GM23248 (cell line): Measurements from ENCODE around the gene PAQR5. TPM values are rescaled to one million over a fixed set of nuclear protein-coding genes. Genes with fewer than 3 reads are reported as not detected.
"Not testable (repeated sequence)": the region's sequence is repeated elsewhere in the genome, so short reads cannot be mapped to it uniquely, and the experiment has no call there.

Experiments
- DNase-seq: peaks from one replicate; pipeline ENCODE4 v3.0.0-alpha.2; 2015
- H2AFZ ChIP-seq: fragments of 200-600 bp; sonication (generic); 2 replicates; pipeline ENCODE4 v1.6.1; 2016; ENCODE audit warnings: antibody characterized with exemption
- H3F3A ChIP-seq: fragments of 200-600 bp; sonication (generic); 2 replicates; pipeline ENCODE4 v1.6.1; 2016; ENCODE audit warnings: mild to moderate bottlenecking, antibody characterized with exemption, mixed run types; ENCODE audit not compliant: insufficient read depth
- H3K27ac ChIP-seq: fragments of 200-600 bp; sonication (generic); 2 replicates; pipeline ENCODE4 v1.5.1; 2016; ENCODE audit warnings: mild to moderate bottlenecking
- H3K27me3 ChIP-seq: fragments of 200-600 bp; sonication (generic); replicated peaks from 2 replicates; pipeline ENCODE4 v1.6.1; 2016; ENCODE audit warnings: mild to moderate bottlenecking; ENCODE audit not compliant: insufficient read depth
- H3K36me3 ChIP-seq: fragments of 200-600 bp; sonication (generic); 2 replicates; pipeline ENCODE4 v1.6.1; 2016; ENCODE audit warnings: low read depth, mild to moderate bottlenecking
- H3K4me1 ChIP-seq: fragments of 200-600 bp; sonication (generic); 2 replicates; pipeline ENCODE4 v1.6.1; 2016; ENCODE audit warnings: mild to moderate bottlenecking; ENCODE audit not compliant: insufficient read depth
- H3K4me2 ChIP-seq: fragments of 200-600 bp; sonication (generic); one replicate; pipeline ENCODE4 v1.6.1; 2016; ENCODE audit warnings: mild to moderate bottlenecking; ENCODE audit not compliant: unreplicated experiment
- H3K4me3 ChIP-seq: fragments of 200-600 bp; sonication (generic); 2 replicates; pipeline ENCODE4 v1.5.1; 2016; ENCODE audit warnings: mild to moderate bottlenecking
- H3K79me2 ChIP-seq: fragments of 200-600 bp; sonication (generic); 2 replicates; pipeline ENCODE4 v1.6.1; 2016; ENCODE audit warnings: mild to moderate bottlenecking; ENCODE audit not compliant: insufficient read depth
- H3K9ac ChIP-seq: fragments of 200-600 bp; sonication (generic); 2 replicates; pipeline ENCODE4 v1.6.1; 2016; ENCODE audit warnings: mild to moderate bottlenecking
- H3K9me2 ChIP-seq: fragments of 200-600 bp; sonication (generic); 2 replicates; pipeline ENCODE4 v1.6.1; 2016; ENCODE audit warnings: mixed run types, mild to moderate bottlenecking, moderate library complexity; ENCODE audit not compliant: insufficient read depth
- H3K9me3 ChIP-seq: fragments of 200-600 bp; sonication (generic); one replicate; pipeline ENCODE4 v1.6.1; 2017; ENCODE audit warnings: low read depth
- H4K20me1 ChIP-seq: fragments of 200-600 bp; sonication (generic); 2 replicates; pipeline ENCODE4 v1.6.0; 2016; ENCODE audit not compliant: insufficient read depth
- EZH2 ChIP-seq: fragments of 200-600 bp; sonication (generic); IDR thresholded peaks from 2 replicates; pipeline ENCODE4 v1.6.1; 2018; ENCODE audit warnings: antibody characterized with exemption, mild to moderate bottlenecking; ENCODE audit not compliant: insufficient read depth, poor library complexity, severe bottlenecking
- EZH2phosphoT487 ChIP-seq: fragments of 200-600 bp; sonication (generic); IDR thresholded peaks from 2 replicates; pipeline ENCODE4 v1.6.1; 2018; ENCODE audit warnings: antibody characterized with exemption, moderate library complexity, mild to moderate bottlenecking, low read depth; ENCODE audit not compliant: insufficient read depth
- WGBS, 2 experiments: methylation state at CpG; one replicate each; pipeline ENCODE4 v1.1.6; 2015 to 2017; ENCODE audit warnings: low lambda C conversion rate in 2 of 2, low coverage in 1 of 2; ENCODE audit errors: missing lambda C conversion rate in 2 of 2; 5-methylcytosine and 5-hydroxymethylcytosine counted together
- in situ Hi-C: fragments of 300-500 bp; cut with MboI; formaldehyde crosslinking; loops from 2 replicates; pipeline ENCODE4 v1.15.0; 2020
- polyA plus RNA-seq: library from polyadenylated mRNA; unstranded; fragments of >200 nt; fragmentation: Nextera tagmentation; extraction: Ambion mirVana; gene quantifications from 2 replicates; pipeline ENCODE4 v1.2.1, GENCODE V29; 2016
- total RNA-seq: library from RNA; depleted of rRNA; stranded (reverse); fragments of >200 nt; shearing (Covaris generic); gene quantifications from 2 replicates; pipeline ENCODE4 v1.2.3, GENCODE V29; 2014

The PAQR5 gene
- total and polyA plus RNA-seq, 2 experiments from 2014 or later = 3.8 to 5.7 TPM

DNA sequence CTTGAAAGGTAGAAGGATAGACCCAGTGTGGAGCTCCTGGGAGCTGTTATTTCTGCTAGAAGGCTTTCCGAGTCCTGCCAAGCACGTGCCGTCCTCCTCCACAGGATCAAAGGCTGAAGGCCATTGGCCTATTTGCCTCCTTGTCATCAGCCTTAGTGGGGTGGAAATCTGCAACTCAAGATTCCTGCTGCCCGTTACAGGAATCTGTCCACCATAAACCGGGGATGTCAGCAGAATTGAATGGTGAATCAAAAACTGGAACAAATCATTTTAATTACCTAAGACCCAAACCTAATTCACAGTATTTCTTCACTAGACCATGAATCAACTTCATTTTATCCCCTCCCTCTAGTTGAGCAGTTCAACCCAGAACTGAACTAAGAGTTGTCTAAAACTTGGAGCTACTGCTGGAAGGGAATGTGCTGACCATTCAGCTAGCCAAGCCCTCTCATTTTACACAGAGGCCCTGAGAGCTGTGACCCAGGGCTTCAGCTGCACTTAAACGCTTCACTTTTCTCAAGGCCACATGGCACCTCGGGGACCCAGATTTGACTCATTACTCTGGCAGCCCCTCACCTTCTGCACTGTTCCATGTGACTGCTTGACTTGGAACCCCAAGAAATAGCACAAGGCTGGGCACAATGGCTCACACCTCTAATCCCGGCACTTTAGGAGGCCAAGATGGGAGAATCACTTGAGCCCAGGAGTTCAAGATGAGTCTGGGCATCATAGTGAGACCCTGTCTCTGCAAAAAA is 78.7 kb downstream of the PAQR5 start:
- Histone ChIP-seq H3K27me3 (no peaks in the 10 kb centered on the region), H3K79me2 (no peaks in the 10 kb centered on the region), H3K4me1 (no peaks in the 10 kb centered on the region), H2AFZ (no peak overlapping the region), H3K9ac (no peak overlapping the region), H3K4me3 (no peak overlapping the region), H3K27ac (no peak overlapping the region), H3K9me2 (no peaks in the 10 kb centered on the region), H4K20me1 (no peaks in the 10 kb centered on the region), H3K9me3 (no peaks in the 10 kb centered on the region), H3K36me3 (no peaks in the 10 kb centered on the region), H3K4me2 (no peak overlapping the region), H3F3A (no peaks in the 10 kb centered on the region)
- 77 to 81% methylated on average over 8 of the region's 8 CpGs for WGBS, 2 experiments
- no peak for DNase-seq
- in situ Hi-C loops = loop anchor here (25.0 kb wide), 1 partner anchor 315 kb away; no protein-coding TSS in a partner anchor
- TF ChIP-seq EZH2phosphoT487 (no peak), EZH2 (no peak)

DNA sequence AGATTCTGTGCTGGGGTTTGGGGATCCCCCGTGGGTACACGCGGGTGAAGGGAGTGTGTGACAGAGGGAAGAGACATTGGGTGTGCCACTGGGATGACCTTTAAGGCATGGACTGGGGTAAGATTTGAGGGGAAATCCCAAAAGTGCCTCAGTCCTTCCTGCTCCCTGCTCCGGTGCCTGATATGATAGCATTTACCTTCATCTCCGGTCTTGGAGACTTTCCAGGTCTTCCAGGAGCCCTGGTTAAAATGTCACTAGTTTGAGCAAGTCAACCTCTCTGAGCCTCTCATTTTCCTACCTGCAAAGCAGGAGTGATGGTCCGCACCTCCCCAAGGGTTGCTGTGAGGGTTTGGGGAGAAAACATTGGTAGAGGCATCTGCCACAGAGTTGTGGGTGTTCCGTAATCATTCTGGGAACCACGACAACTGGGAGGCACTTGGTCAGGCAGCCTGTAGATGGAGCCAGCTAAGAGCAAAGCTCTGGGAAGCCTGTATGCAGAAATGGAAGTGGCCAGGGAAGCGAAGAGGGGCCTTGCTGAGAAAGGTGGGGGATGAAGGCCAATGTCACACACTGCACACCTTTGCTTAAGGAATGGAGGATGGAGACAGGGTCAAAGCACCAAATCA is 81.5 kb downstream of the PAQR5 start:
- Histone ChIP-seq H3K27ac (no peak overlapping the region), H3K4me3 (no peak overlapping the region), H3K4me2 (no peak overlapping the region), H4K20me1 (no peaks in the 10 kb centered on the region), H3K4me1 (no peaks in the 10 kb centered on the region), H3K9ac (no peak overlapping the region), H3K9me3 (no peaks in the 10 kb centered on the region), H2AFZ (no peak overlapping the region), H3K27me3 (no peaks in the 10 kb centered on the region), H3K36me3 (no peaks in the 10 kb centered on the region), H3K79me2 (no peaks in the 10 kb centered on the region), H3F3A (no peaks in the 10 kb centered on the region), H3K9me2 (no peaks in the 10 kb centered on the region)
- 71 to 73% methylated on average over 9 of the region's 9 CpGs for WGBS, 2 experiments
- no peak for TF ChIP-seq EZH2
- no peak for TF ChIP-seq EZH2phosphoT487
- DNase-seq = peak; percentile 46
- in situ Hi-C loops = loop anchor here (25.0 kb wide), 1 partner anchor 318 kb away; no protein-coding TSS in a partner anchor

DNA sequence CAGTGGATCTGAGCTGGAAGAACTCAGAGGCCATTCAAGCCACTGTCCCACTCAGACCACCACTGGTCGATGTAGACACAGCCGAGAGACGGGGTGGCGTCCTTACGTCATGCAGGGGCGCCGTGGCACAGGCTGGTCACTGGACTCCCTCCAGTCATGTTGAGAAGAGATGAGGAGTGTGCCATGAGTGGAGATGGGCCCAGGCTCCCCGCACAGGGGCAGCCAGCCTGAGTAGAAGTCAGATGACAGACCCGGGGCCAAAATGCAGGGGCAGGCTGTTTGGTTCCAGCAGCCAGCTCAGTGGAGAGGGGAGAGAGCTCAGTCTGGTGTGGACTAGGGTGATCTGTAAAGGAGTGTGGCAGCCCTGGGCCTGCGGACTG is 82.0 kb downstream of the PAQR5 start:
- TF ChIP-seq EZH2phosphoT487 = no peak
- no peak for TF ChIP-seq EZH2
- WGBS, 2 experiments = 84 to 85% methylated on average over 10 of the region's 10 CpGs
- Histone ChIP-seq H3K79me2 (no peaks in the 10 kb centered on the region), H3K4me3 (no peak overlapping the region), H4K20me1 (no peaks in the 10 kb centered on the region), H3K9me2 (no peaks in the 10 kb centered on the region), H3K4me1 (no peaks in the 10 kb centered on the region), H3K36me3 (no peaks in the 10 kb centered on the region), H3K27me3 (no peaks in the 10 kb centered on the region), H3K4me2 (no peak overlapping the region), H3K9ac (no peak overlapping the region), H2AFZ (no peak overlapping the region), H3K27ac (no peak overlapping the region), H3F3A (no peaks in the 10 kb centered on the region), H3K9me3 (no peaks in the 10 kb centered on the region)
- no peak for DNase-seq
- in situ Hi-C loops = loop anchor here (25.0 kb wide), 1 partner anchor 318 kb away; no protein-coding TSS in a partner anchor

DNA sequence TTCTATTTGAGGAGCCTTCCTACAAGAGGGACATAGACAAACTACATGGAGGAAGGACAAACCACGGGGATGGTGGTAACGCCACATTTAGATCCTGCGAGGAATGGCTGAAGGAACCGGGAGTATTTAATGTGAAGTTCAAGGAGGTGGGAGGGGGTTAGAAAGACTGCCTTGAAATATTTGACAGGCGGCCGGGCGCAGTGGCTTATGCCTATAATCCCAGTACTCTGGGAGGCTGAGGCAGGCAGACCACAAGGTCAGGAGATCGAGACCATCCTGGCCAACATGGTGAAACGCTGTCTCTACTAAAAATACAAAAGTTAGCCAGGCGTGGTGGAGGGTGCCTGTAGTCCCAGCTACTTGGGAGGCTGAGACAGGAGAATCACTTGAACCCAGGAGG is 83.5 kb downstream of the PAQR5 start:
- not testable (repeated sequence) for H3K79me2 ChIP-seq, H3K4me1 ChIP-seq, DNase-seq, H3K9me3 ChIP-seq, H3K4me2 ChIP-seq, H3K27me3 ChIP-seq, H3K9ac ChIP-seq, H3K9me2 ChIP-seq, H2AFZ ChIP-seq, H3F3A ChIP-seq, H4K20me1 ChIP-seq, H3K27ac ChIP-seq, H3K4me3 ChIP-seq, H3K36me3 ChIP-seq
- in situ Hi-C loops = loop anchor here (25.0 kb wide), 1 partner anchor 320 kb away; no protein-coding TSS in a partner anchor
- 93 to 95% methylated on average over 10 of the region's 10 CpGs for WGBS, 2 experiments

GRCh38 chr15:69384066-69384465 is 85.4 kb downstream of the PAQR5 start:
- not testable (repeated sequence) for DNase-seq, H4K20me1 ChIP-seq, H3K27me3 ChIP-seq, H3K4me1 ChIP-seq, H3K9me2 ChIP-seq, H2AFZ ChIP-seq, H3K36me3 ChIP-seq, H3K4me3 ChIP-seq, H3K27ac ChIP-seq, H3K4me2 ChIP-seq, H3F3A ChIP-seq, H3K9ac ChIP-seq, H3K9me3 ChIP-seq, H3K79me2 ChIP-seq
- in situ Hi-C loops = loop anchor here (25.0 kb wide), 1 partner anchor 322 kb away; no protein-coding TSS in a partner anchor
- 90 to 98% methylated on average over 5 to 15 of the region's 18 CpGs for whole genome bisulfite sequencing, 2 experiments
